C4-2B (cell line): ENCODE data around the gene INHBC.
A peak's percentile ranks its signal among the peaks of the same experiment; 100 is the strongest.

Experiments used
- H3K27ac ChIP-seq: fragments of 450-650 bp; 2 replicates; pipeline ENCODE4 v1.5.1; 2017
- CTCF ChIP-seq: fragments of 450-650 bp; conservative IDR thresholded peaks from 2 replicates; pipeline ENCODE4 v1.5.1; 2017; ENCODE audit warnings: mild to moderate bottlenecking
- ZFX ChIP-seq: fragments of 450-650 bp; IDR thresholded peaks from 2 replicates; pipeline ENCODE4 v1.6.1; 2017

The INHBC gene

DNA sequence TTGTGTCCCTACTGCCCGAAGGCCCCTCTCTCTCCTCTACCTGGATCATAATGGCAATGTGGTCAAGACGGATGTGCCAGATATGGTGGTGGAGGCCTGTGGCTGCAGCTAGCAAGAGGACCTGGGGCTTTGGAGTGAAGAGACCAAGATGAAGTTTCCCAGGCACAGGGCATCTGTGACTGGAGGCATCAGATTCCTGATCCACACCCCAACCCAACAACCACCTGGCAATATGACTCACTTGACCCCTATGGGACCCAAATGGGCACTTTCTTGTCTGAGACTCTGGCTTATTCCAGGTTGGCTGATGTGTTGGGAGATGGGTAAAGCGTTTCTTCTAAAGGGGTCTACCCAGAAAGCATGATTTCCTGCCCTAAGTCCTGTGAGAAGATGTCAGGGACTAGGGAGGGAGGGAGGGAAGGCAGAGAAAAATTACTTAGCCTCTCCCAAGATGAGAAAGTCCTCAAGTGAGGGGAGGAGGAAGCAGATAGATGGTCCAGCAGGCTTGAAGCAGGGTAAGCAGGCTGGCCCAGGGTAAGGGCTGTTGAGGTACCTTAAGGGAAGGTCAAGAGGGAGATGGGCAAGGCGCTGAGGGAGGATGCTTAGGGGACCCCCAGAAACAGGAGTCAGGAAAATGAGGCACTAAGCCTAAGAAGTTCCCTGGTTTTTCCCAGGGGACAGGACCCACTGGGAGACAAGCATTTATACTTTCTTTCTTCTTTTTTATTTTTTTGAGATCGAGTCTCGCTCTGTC is 22.3 kb downstream of the INHBC start:
- H3K27ac ChIP-seq = no peak overlapping the region
- no peak for TF ChIP-seq CTCF
- no peak for TF ChIP-seq ZFX

DNA sequence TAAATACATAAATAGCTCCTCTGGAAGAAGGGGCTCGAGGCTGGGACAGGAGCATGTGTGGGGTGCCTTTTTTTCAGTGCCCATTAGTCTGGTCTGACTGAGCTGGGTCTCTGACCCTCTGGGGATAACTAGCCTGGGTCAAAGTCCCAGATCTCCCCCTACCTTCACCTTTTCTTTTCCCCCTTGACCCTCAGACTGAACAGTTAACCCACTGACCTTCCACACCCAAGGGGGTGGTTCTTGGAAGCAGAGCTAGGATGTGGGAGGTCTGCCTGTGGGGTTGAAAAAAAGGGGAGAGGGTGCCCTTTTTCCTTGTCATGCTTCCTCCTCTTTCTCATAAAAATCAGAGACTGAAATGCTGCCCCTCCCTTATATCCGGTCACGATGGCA is 24.1 kb downstream of the INHBC start:
- peak overlapping the region; percentile 39; the same call in 1 of the 2 replicates for H3K27ac ChIP-seq

GRCh38 chr12:57459055-57459749 is 24.6 kb downstream of the INHBC start:
- TF ChIP-seq CTCF = peak; percentile 96
- TF ChIP-seq ZFX = no peak
- peak overlapping the region; percentile 39 for H3K27ac ChIP-seq

More for the DNA sequence above, 24.1 kb downstream of the INHBC start:
- no peak for TF ChIP-seq CTCF
- no peak for TF ChIP-seq ZFX

- peak within 1 kb of the TSS; percentile 39 for H3K27ac ChIP-seq
- TF ChIP-seq CTCF (no peak), ZFX (no peak)
These were observed 25.3 kb downstream of the INHBC start, which contains the start of gene GLI1 for GRCh38 chr12:57459750-57460467. TSS of gene GLI1 (plus strand) at chr12:57459785. CDS start at chr12:57463692, 3,907 bp downstream.

- H3K27ac ChIP-seq = no peak overlapping the region
- TF ChIP-seq ZFX (no peak), CTCF (no peak)
These were observed 25.8 kb downstream of the INHBC start for GRCh38 chr12:57460468-57460784.

- no peak overlapping the region for H3K27ac ChIP-seq
These were observed 26.3 kb downstream of the INHBC start for GRCh38 chr12:57460841-57461275.

More at GRCh38 chr12:57460841-57461275, 26.3 kb downstream of the INHBC start:
- TF ChIP-seq ZFX (no peak), CTCF (no peak)
